Endothelial cell of umbilical vein (primary cell): ENCODE measurements around the gene COPS6.

Source experiments
- EZH2 ChIP-seq: IDR thresholded peaks from 2 replicates; pipeline ENCODE4 v1.6.1; 2012; ENCODE audit warnings: borderline replicate concordance, low read depth, mild to moderate bottlenecking, moderate library complexity, low read length, inconsistent platforms; ENCODE audit not compliant: severe bottlenecking
- JUN ChIP-seq: IDR thresholded peaks from 2 replicates; pipeline ENCODE4 v1.6.1; 2011; ENCODE audit warnings: borderline replicate concordance, low read depth; ENCODE audit not compliant: insufficient read length, insufficient read depth
- MYC ChIP-seq: IDR thresholded peaks from one replicate; pipeline ENCODE4 v1.6.1; 2011; ENCODE audit warnings: mild to moderate bottlenecking, low read depth, low read length
- POLR2A ChIP-seq: IDR thresholded peaks from 2 replicates; pipeline ENCODE4 v1.6.1; 2012; ENCODE audit warnings: low read depth, mild to moderate bottlenecking, control low read depth, low read length
- TF ChIP-seq, protein P1 (sequence below), 2 donors: IDR thresholded peaks; 1 replicate in 1 of 2; 2 replicates in 1 of 2; pipeline ENCODE4 v1.5.1; 2011; ENCODE audit warnings: low read length in 2 of 2, mild to moderate bottlenecking in 2 of 2, moderate library complexity in 2 of 2, control low read depth in 1 of 2, inconsistent platforms in 1 of 2, low read depth in 1 of 2; ENCODE audit not compliant: insufficient read depth in 1 of 2; ENCODE audit errors: extremely low read depth in 1 of 2
- TF ChIP-seq, protein P2 (sequence below): IDR thresholded peaks from 2 replicates; pipeline ENCODE4 v1.6.1; 2011; ENCODE audit not compliant: insufficient read depth, insufficient read length

DNA sequence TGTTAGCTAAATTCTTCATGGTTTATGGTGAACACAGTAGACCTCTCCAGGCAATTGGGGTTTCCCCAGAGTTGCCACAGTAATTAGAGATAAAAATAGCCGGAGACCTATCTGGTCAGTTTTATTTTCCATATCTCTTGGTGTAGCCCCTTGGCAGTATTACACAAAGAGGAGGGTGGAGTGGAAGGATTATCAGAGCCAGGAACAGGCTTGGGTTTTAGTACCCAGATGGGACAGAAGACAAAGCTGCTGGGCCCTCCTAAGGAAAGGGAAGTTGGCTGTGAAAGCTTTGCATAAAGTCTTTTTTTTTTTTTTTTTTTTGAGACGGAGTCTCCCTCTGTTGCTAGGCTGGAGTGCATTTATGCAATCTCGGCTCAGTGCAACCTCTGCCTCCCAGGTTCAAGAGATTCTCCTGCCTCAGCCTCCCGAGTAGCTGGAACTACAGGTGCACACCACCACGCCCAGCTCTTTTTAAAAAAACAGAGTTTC lies 29.5 kb upstream of the COPS6 start:
- TF ChIP-seq, protein P1, sequence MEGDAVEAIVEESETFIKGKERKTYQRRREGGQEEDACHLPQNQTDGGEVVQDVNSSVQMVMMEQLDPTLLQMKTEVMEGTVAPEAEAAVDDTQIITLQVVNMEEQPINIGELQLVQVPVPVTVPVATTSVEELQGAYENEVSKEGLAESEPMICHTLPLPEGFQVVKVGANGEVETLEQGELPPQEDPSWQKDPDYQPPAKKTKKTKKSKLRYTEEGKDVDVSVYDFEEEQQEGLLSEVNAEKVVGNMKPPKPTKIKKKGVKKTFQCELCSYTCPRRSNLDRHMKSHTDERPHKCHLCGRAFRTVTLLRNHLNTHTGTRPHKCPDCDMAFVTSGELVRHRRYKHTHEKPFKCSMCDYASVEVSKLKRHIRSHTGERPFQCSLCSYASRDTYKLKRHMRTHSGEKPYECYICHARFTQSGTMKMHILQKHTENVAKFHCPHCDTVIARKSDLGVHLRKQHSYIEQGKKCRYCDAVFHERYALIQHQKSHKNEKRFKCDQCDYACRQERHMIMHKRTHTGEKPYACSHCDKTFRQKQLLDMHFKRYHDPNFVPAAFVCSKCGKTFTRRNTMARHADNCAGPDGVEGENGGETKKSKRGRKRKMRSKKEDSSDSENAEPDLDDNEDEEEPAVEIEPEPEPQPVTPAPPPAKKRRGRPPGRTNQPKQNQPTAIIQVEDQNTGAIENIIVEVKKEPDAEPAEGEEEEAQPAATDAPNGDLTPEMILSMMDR (IDR thresholded peaks at IDR 0.05; ENCODE audit: extremely low read depth in 1 of 2, insufficient read depth in 1 of 2, low read depth in 1 of 2, low read length in 2 of 2), result no peak
- TF ChIP-seq EZH2, result no peak
- no peak for TF ChIP-seq JUN
- TF ChIP-seq POLR2A, result no peak
- no peak for TF ChIP-seq MYC
- TF ChIP-seq, protein P2, sequence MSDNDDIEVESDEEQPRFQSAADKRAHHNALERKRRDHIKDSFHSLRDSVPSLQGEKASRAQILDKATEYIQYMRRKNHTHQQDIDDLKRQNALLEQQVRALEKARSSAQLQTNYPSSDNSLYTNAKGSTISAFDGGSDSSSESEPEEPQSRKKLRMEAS, result no peak
